Activated gamma-delta T cell (primary cell): ENCODE measurements around the gene DBF4B.

Experiments
- DNase-seq: peaks from one replicate; lab custom pipeline; 2025; lab: John Stamatoyannopoulos, UW

DBF4B gene

DNA sequence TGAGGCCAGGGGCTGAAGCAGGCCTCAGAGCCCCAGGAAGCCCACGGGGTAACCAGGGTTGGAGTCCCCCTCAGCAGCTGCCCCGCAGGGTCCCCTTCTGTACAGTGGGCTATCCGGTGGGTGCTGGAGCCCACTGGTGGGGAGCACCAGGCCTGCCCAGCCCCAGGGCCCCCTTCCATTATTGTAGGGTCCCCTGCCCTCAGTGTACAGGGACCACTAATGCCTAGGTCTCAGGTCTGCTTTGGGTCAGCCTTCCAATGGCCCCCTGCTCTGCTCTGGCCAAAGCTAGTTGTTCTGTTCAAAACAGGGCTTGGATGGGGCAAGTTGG is 51.4 kb downstream of the DBF4B start:
- DNase-seq: no peak

DNA sequence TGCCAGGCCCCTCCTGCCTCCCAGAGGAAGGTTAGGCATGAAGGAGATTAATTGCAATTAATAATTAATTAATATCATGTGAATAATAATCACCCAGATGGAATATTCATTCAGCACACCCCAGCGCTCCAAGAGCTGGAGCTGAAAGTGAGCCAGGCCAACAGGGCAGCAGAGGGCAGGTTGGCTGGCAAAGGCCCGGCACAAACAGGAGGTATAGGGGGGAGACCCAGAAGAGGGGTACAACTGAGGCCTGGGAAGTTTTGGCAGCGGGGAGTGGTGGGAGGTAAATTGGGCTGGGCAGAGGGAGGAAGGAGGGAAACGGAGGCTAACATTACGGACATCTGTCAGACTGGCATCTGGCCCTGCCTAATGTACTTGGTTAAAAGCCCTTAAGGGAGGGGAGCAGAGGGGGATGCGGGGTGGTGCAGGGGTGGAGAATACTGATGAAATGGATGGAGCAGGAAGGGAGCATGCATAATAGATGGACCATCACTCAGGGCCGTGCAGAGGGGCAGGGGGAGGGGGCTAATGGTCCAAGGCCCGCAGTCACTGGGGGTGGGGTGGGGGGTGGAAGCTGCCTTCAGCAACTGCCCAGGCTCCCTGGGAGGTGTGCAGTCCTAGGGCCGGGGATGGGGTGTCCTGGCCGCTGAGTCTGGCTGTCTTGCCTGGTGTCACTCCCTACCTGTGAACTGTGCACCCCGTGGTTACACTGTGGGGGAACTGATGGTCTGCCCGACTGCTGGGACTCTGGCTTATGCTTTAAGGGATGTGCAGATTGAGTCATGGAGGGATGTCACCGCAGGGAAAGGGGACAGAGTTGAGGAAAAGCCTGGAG is 52.2 kb downstream of the DBF4B start:
- DNase-seq: no peak

DNA sequence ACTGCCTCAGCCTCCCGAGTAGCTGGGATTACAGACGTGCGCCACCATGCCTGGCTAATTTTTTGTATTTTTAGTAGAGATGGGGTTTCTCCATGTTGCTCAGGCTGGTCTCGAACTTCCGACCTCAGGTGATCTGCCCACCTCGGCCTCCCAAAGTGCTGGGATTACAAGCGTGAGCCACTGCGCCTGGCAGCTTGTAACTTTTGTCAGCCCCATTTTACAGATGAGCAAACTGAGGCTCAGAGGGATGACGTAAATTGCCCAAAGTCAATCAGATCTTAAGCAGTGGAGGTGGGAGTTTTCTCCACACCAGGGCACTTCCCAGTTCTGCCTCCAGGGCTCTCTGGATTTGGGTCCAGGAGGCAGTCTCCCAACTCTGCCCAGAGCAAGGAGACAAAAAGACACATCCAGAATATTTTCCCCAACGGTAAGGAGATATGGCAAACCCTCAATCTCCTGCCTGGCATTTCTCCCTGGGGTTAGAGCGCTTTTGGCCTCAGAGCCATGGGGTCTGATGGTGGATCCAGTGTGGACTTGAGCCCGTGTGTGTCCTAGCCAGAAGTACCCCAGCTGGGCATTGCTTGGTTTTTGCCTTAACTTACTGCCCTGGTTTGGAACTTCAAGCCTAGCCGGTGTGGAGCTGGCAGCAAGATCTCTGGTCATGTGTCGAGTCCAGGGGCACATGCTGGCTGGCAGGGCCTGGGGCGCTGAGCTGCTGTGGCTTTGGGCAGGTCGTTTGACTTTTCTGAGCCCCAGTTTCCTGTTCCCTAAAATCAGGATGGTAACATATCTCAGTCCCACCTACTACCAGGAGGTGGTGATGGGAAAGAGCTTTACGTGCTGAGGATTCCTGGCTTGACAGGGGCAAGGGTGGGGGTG is 53.7 kb downstream of the DBF4B start:
- no peak for DNase-seq

DNA sequence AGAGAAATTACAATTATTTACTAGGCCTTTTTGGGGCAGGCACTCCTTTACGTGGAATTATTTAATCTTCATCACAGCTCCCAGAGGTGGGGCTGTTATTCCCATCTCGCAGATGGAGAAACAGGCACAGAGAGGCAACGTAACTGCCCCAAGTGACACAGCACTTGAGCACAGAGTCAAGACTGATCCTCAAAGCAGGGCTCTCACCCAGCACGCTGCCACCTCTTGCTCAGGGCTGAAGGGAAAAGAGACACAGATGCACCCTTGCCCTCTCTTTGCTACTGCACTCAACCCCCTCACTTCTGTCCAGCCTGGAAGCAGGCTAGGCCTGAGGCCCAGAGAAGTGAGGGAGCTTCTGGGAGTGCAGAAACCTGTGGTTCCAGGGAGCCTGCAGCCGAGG is 54.7 kb downstream of the DBF4B start:
- DNase-seq: no peak

DNA sequence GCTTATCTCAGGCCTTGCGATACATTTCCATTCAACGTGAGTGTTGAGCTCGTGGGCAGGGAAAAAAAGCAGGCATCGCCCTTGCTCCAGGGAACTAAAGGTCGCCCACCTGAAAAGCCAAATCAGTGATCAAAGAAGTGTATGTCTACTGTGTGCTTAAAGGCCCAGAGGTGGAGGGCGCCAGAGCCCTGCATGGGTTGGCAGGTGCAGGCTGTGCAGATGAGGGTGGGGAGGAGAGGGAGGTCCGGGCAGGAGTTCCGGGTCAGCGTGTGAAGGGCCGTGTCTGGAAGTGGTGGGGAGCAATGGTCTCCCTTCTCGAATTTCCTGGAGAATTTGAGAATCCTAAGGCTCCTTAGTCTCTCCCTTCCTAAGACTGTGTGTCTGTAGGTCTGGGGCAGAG is 57.5 kb downstream of the DBF4B start:
- DNase-seq: no peak

DNA sequence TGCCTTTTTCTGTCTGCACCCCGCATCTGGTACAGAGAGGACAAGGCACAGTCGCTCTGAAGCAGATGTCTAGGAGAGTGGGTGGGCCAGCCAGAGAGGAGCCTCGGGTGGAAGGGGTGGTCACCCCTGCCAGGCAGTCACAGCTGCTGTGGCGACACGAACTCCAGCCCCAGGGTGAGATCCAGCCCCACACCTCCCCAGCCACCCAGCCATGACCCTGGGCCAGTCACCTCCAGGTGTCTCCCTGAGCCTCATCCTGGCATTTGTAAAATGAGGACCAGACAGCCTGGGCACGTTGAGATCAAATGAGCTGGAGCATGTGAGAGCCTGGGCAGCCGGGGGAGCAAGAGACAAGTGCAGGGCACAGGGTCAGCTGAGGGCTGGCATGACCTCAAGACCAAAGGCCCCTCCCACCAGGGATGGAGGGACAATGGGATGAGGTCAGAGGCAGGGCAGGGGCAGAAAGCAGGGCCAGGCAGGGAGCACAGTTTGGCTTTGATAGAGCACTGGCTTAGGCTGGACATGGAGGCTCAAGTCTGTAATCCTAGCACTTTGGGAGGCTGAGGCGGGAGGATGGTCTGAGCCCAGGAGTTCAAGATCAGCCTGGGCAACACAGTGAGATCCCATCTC is 58.1 kb downstream of the DBF4B start:
- DNase-seq: no peak

DNA sequence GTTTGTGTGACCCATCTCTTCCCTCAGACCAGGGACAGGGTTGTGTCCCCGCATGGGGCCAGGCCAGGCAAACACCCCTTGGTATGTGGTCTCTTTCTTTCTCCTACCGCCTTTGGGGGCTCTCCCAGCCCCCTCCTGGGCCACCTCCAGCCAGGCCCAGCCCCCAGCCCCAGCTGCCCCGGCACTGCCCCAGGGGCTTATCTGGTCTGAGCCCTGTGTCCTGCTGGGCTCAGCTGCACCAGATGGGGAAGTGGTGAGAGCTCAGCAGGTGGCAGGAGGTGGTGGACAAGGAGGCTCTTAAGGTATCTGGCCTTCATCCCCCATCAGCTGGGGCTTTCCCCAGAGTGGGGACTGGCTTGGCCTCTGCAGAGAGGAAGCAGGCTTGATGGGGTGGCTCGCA is 59.0 kb downstream of the DBF4B start:
- no peak for DNase-seq

DNA sequence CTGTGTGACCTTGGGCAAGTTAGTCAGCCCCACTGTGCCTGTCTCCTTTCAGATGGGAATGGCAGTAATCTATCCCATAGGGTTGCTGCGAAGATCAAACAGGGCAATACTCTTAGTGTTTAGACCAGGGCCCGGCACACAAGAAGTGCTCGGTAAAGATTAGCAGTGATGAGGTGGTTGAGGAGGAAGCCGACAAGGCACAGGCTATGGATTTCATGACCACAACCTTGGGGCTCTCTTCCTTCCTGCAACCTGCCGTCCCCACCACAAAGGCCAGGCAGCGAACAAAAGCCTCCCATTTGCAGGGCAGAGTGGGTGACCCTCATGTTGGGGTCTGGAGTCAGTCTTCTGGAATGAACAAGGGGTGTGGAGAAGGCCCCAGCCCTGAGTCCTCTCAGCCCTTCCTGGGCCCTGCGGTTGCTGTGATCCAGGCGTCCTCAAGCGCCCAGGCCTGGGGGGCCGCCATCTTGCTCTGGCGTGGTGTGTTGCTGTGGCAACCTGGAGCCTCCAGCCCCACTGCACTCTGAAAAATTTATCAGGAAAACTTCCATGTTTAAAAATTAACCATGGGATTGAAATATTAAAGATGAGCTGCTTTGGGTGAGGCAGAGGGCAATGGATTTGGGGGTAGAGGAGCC is 60.2 kb downstream of the DBF4B start:
- DNase-seq: no peak

DNA sequence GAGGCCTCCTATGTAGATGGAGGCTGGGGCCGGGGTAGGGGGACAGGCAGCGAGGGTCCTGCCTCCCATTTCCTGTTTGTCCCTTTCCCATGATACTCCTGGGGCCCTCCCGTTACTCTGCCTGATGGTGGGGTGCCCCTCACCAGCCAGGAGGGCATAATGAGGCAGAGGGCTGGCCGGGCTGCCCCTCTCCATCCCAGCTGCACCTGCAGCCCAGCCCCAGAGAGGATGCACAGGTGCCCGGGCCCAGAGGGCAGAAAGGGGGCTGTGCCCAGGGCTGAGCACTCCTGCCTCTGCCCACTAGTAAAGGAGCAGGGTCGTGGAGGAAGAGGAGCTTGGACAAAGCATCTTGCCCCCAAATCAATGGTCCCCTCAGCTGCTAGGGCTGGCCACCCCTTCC is 60.8 kb downstream of the DBF4B start:
- no peak for DNase-seq

DNA sequence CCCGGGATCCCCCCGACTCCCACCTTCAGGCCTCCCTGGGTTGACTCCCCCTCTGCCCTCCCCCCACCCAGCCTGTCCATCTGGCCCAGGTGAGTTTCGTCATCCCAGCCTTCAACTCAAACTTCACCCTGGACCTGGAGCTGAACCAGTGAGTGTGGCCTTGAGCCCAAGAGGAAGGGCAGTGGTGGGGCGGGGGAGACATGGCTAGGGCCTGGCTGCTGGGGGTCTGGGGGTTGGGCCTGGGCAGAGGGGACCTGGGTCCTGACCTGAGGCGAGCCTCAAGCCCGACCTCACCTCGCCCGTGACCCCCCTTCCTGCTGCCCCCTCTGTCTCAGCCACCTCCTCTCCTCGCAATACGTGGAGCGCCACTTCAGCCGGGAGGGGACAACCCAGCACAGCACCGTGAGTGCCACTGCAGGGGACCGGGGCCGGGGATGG is 61.2 kb downstream of the DBF4B start:
- DNase-seq: no peak

DNA sequence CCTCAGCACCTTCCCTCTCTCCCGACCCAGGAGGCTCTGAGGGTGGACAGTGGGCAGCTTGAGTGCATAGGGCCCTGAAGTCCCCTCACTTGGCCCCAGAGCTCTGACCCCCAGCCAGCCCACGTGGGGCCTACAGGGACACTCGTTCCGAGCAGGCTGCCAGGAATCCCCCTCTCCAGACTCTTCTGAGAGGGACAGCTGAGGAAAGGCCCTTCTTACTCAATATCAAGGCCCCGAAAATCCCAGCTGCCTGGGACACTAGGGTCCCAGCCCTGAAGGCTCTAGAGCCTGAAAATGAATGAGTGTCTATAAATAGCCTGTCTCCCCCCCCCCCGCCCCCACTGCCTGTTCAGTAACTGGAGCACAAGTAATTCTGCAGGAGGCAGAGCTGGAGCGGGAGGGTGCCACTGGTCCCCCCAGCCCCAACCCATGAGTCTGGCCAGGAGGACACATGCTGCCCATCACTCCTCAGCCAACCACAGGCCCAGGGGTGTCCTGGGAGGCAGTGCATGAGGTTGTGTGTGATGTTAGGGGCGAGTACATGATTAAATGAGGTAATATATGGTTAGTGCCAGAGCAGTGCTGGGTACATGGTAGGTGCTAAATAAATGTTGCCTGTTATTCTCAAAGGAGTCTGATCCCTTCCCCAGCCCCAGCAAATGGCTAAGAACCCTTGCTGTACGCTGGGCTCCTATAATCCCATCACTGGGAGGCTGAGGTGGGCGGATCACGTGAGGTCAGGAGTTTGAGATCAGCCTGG is 61.9 kb downstream of the DBF4B start:
- DNase-seq: no peak

DNA sequence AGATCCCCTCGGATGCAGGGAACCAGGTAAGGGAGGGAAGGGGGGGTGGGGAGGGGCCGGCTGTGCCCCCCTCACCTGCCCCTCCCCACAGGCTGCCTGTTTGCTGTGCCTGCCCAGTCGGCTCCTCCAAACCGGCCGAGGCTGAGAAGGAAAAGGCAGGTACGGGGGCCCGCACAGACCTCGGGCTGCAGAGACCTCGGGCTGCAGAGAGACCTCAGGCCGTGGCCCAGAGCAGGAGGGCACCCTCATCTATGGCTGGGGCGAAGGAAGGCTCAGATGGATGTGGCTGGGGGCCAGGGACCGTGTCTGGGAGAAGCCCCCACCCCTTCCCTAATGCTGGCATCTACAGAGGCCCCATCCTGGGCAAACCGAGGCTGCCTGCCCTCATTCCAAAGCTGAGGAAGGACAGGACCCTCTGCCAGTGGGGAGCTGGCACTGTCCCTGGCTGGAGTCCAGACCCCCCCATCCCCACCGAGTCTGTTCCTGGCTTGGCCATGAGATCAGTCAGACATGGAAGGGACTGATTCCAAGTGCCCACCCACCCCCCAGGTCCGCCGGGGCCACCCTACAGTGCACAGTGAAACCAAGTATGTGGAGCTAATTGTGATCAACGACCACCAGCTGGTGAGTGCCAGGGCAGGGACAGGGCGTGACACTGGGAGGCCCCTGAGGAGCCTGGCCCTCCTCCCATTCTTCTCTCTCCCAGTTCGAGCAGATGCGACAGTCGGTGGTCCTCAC is 64.0 kb downstream of the DBF4B start:
- DNase-seq: no peak

DNA sequence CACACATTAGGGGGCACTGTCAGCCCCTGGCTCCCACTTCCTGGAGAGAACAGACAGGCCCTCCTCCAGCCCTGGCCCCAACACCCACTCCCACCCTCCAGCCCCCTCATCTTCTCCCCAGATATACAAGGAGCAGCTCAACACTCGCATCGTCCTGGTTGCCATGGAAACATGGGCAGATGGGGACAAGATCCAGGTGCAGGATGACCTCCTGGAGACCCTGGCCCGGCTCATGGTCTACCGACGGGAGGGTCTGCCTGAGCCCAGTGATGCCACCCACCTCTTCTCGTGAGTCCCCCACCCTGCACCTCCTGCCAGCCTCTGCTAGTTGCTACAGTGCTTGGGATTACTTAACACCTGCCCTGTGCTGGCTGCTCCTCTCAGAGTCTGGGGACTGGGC is 64.7 kb downstream of the DBF4B start:
- DNase-seq: no peak

DNA sequence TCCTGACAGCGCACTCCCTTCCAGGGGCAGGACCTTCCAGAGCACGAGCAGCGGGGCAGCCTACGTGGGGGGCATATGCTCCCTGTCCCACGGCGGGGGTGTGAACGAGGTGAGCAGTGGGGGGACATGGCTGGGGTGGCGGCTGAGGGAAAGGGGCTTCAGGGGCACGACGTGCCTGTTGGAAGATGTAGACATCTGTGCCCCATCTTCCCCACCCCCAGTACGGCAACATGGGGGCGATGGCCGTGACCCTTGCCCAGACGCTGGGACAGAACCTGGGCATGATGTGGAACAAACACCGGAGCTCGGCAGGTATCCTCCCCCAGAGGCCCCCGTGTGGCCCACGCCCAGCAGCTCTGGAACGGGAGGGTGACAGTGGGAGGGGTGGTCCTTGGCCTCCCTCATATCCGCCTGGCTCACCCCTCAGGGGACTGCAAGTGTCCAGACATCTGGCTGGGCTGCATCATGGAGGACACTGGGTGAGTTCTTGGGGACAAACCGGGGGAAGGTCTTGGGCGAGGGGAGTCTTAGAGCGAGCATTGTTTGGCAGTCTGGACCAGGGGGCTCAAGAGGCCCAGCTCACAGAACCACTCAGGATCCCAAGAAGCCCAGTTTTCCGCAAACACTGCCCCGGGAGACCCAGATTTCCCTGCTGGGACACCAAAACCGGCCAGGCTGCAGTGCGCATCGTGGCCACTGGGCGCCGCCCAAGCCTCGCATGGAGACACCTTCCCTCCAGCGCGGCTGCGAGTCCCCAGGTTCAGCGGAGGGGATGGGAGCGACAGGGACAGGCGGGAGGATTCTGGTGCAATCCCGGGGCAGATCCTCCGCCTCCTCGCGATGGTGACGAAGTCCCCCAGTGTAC is 66.0 kb downstream of the DBF4B start:
- peak; percentile 70 for DNase-seq

DNA sequence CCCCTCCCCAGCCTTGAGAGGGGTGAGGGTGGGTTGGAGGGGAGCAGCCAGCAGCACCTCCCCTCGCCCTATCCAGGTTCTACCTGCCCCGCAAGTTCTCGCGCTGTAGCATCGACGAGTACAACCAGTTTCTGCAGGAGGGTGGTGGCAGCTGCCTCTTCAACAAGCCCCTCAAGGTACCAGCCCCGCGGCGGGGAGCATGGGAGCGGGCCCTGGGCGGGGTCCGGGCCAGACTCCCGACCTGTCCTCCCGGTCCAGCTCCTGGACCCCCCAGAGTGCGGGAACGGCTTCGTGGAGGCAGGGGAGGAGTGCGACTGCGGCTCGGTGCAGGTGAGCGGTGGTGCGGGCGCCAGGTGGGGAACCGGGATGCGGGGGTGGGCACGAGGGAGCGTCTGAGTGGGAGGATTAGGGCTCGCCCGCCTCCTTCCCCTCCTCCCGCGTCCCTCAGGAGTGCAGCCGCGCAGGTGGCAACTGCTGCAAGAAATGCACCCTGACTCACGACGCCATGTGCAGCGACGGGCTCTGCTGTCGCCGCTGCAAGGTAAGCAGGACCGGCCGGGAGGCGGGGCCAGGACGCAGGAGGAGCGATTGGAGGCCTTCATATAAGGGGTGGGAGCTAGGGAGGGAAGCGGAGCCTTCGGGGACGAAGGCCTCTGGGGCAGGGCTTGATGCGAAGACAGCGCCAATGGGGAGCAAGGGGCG is 66.8 kb downstream of the DBF4B start:
- DNase-seq: peak; percentile 88

DNA sequence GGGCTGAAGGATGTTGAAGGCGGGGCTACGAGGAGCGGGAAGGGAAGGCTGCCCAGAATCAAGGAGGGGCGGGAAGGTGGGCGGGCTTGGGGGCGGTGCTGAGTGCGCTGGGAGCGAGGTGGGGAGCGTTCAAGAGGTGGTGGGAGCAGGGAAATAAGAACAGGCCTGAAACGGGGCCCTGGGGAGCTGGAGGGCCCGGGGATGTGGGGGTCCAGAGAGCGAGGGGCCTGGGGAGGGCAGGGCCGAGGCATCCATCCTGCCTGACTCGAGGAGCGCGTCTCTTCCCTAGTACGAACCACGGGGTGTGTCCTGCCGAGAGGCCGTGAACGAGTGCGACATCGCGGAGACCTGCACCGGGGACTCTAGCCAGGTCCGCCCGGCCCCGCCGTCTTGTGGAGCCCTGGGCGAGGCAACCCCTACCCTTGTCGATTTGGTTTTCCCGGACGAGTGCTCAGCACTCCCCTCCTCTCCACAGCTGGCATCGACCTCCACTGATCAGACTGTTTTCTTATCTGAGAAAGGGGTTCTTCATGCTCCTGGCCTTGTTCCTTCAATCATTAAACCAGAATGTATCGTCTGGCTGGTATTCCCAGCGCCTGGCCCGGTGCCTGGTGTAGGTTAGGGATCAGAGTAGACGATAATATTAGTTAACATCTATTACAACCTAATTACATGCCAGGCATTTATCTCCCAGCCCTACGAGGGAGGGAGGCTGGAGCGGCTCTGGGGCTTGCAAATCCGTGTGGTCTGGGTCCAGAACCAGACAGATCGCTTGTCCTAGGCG is 67.6 kb downstream of the DBF4B start:
- no peak for DNase-seq

DNA sequence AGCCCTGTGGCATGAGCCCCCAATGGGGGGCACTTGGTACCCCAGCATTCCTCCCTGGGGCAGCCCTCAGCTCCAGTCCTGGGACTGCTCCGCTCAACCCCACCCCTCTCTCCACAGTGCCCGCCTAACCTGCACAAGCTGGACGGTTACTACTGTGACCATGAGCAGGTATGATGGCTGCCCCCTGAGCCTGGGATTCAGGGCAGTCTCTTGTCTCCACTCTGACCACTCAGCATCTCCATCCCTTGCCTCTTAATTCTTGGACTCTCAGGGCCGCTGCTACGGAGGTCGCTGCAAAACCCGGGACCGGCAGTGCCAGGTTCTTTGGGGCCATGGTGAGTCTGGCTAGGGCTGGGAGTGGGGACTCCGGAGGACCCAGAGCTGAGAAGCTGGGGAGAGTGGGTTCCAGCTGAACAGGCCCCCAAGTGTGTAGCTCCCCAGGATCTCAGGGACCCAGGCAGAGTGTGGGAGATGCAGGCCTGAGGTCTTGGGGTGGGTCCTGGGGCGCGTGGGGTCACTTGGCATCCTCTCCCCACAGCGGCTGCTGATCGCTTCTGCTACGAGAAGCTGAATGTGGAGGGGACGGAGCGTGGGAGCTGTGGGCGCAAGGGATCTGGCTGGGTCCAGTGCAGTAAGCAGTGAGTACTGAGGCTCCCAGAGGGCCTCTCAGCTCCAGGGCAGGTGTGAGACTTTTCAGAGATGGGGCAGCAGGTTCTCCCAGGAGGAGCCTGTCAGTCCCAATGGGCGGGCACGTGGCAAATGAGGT is 68.3 kb downstream of the DBF4B start:
- no peak for DNase-seq
